K562 (cell line): ENCODE measurements around the gene SPATA24. TPM values are rescaled to one million over a fixed set of nuclear protein-coding genes. Genes with fewer than 3 reads are reported as not detected.
A peak's percentile ranks its signal among the peaks of the same experiment; 100 is the strongest.

ENCODE experiments used
- ATAC-seq: fragments of 200-7000 bp; cut with Tn5 transposase; 3 replicates; pipeline ENCODE4 v1.9.1; 2020; ENCODE audit warnings: moderate library complexity
- BruUV-seq: library from RNA; stranded (reverse); fragments of 400-500 nt; replicated peaks from 2 replicates; lab custom pipeline; 2021; lab: Mats Ljungman, UMichigan
- CTCF ChIA-PET: fragments of 300-600 bp; formaldehyde crosslinking; extraction: SDS; loops from one replicate; lab custom pipeline; 2021; ENCODE audit warnings: low intra/inter-chr PET ratio; lab: Yijun Ruan, JAX
- POLR2A ChIA-PET: fragments of 300-600, 350-650 bp; sonication (Branson Sonifier 250); formaldehyde crosslinking; extraction: SDS; loops from one replicate; lab custom pipeline; 2021; ENCODE audit warnings: antibody characterized with exemption, inconsistent platforms; lab: Yijun Ruan, JAX
- DNase-seq, 4 experiments: peaks; one replicate each; pipeline versions ENCODE4 v3.0.0 to v3.0.0-alpha.2; 2011 to 2018; ENCODE audit warnings: low spot score in 3 of 4, mixed read lengths in 3 of 4; ENCODE audit errors: extremely low read depth in 1 of 4
- FAIRE-seq: peaks from 2 replicates; lab custom pipeline; 2011; peaks lifted over from hg19 to GRCh38; lab: Jason Lieb, UNC
- H2AFZ ChIP-seq: 2 replicates; pipeline ENCODE4 v1.6.0; 2011; ENCODE audit warnings: low read depth, low read length, control low read depth, inconsistent platforms
- H3K27ac ChIP-seq: fragments of 200-600 bp; 3 replicates; pipeline ENCODE4 v1.8.0; 2011; ENCODE audit warnings: low read depth, mild to moderate bottlenecking, control low read depth, inconsistent platforms, low read length, moderate library complexity, mixed read lengths; ENCODE audit errors: extremely low read depth
- H3K27me3 ChIP-seq, 2 experiments: fragments of 300-600 bp in 1 of 2; 2 replicates in 1 of 2; 3 replicates in 1 of 2; pipeline versions ENCODE4 v1.6.0 to v1.8.0; 2011; ENCODE audit warnings: inconsistent platforms in 2 of 2, low read length in 2 of 2, mild to moderate bottlenecking in 1 of 2, mixed read lengths in 1 of 2, moderate library complexity in 1 of 2; ENCODE audit not compliant: control insufficient read depth in 2 of 2, insufficient read depth in 2 of 2
- H3K36me3 ChIP-seq: fragments of 300-600 bp; 3 replicates; pipeline ENCODE4 v1.8.0; 2011; ENCODE audit warnings: mild to moderate bottlenecking, low read length, inconsistent platforms; ENCODE audit not compliant: control insufficient read depth, insufficient read depth
- H3K4me1 ChIP-seq, 2 experiments: fragments of 200-600 bp in 1 of 2; replicated peaks in 1 of 2; 2 replicates in 1 of 2; 3 replicates in 1 of 2; pipeline versions ENCODE4 v1.5.1 to v1.8.0; 2011; ENCODE audit warnings: inconsistent platforms in 2 of 2, low read length in 2 of 2, mild to moderate bottlenecking in 1 of 2, mixed read lengths in 1 of 2, moderate library complexity in 1 of 2; ENCODE audit not compliant: control insufficient read depth in 2 of 2, insufficient read depth in 2 of 2
- H3K4me2 ChIP-seq: 2 replicates; pipeline ENCODE4 v1.6.1; 2011; ENCODE audit warnings: low read length, control low read depth, inconsistent platforms, mixed read lengths; ENCODE audit not compliant: insufficient read depth
- H3K4me3 ChIP-seq: fragments of 200-600 bp; sonication (generic), shearing (Covaris generic); 2 replicates; pipeline ENCODE4 v1.5.1; 2016; ENCODE audit warnings: control low read depth, inconsistent platforms
- H3K79me2 ChIP-seq: fragments of 200-600 bp; 3 replicates; pipeline ENCODE4 v1.8.0; 2011; ENCODE audit warnings: low read length, inconsistent platforms; ENCODE audit not compliant: control insufficient read depth, insufficient read depth
- H3K9ac ChIP-seq, 2 experiments: 2 replicates each; pipeline versions ENCODE4 v1.6.0 to v1.6.1; 2011; ENCODE audit warnings: low read depth in 2 of 2, low read length in 2 of 2, control low read depth in 1 of 2, inconsistent platforms in 1 of 2, mild to moderate bottlenecking in 1 of 2, mixed read lengths in 1 of 2; ENCODE audit not compliant: insufficient read depth in 1 of 2
- H3K9me1 ChIP-seq: one replicate; pipeline ENCODE4 v1.6.0; 2011; ENCODE audit warnings: inconsistent platforms, mild to moderate bottlenecking, low read length, moderate library complexity; ENCODE audit not compliant: control insufficient read depth, insufficient read depth
- H3K9me3 ChIP-seq: replicated peaks from 2 replicates; pipeline ENCODE4 v1.5.1; 2011; ENCODE audit warnings: low read depth, low read length, inconsistent platforms; ENCODE audit not compliant: control insufficient read depth, insufficient read depth
- H4K20me1 ChIP-seq: replicated peaks from 2 replicates; pipeline ENCODE4 v1.6.1; 2011; ENCODE audit warnings: low read length, inconsistent platforms, mixed read lengths; ENCODE audit not compliant: control insufficient read depth, insufficient read depth
- CHCHD3 ChIP-seq: fragments of 250-450 bp; sonication (Bioruptor Pico); IDR thresholded peaks from 2 replicates; pipeline ENCODE4 v2.1.2; 2022; ENCODE audit warnings: mild to moderate bottlenecking
- ZNF354B ChIP-seq: fragments of 250-450 bp; sonication (Bioruptor Pico); IDR thresholded peaks from 2 replicates; pipeline ENCODE4 v1.4.0; 2020
- WGBS: fragments of 100-300 bp; shearing (Covaris generic); methylation state at CpG from one replicate; pipeline ENCODE4 v1.1.6; 2016; ENCODE audit warnings: low coverage, mixed read lengths; ENCODE audit not compliant: insufficient coverage; ENCODE audit errors: missing lambda C conversion rate; 5-methylcytosine and 5-hydroxymethylcytosine counted together
- in situ Hi-C: fragments of 300-500 bp; cut with MboI; formaldehyde crosslinking; loops from 4 replicates; pipeline ENCODE4 v1.15.0; 2018; ENCODE audit warnings: inconsistent platforms, mixed read lengths
- intact Hi-C: fragments of 100-400 bp; cut with micrococcal nuclease; formaldehyde crosslinking; loops from 2 replicates; pipeline ENCODE4 v1.14.2; 2022
- polyA plus RNA-seq, 8 experiments: library from polyadenylated mRNA; depleted of rRNA in 4 of 8; stranded (reverse) in 5 of 8; unstranded in 3 of 8; fragments of >200 nt; fragmentation: Nextera tagmentation in 2 of 8; fragmentation: Illumina TruSeq in 1 of 8; extraction: Ambion mirVana in 2 of 8; extraction: Trizol in 1 of 8; gene quantifications; 2 replicates each; pipeline versions ENCODE4 v1.2.1 to v1.2.3, GENCODE V29; 2011 to 2014; ENCODE audit warnings: inconsistent platforms in 1 of 8, missing spikeins in 1 of 8
- total RNA-seq, 7 experiments: library from RNA; depleted of rRNA in 6 of 7; stranded (reverse); fragments of >200 nt in 6 of 7; fragmentation: Illumina TruSeq in 2 of 7; extraction: Trizol in 2 of 7; gene quantifications; 2 replicates each; pipeline versions ENCODE4 v1.2.1 to v1.2.3, GENCODE V29; 2011 to 2021; ENCODE audit warnings: low replicate concordance in 1 of 7

The SPATA24 gene
- total and polyA plus RNA-seq, 9 of the 15 experiments (the other 6 are each of a cell fraction or from before 2014, with no cell fraction given), result 4.1 to 12.6 (median 8.0) TPM

- no peaks in the 10 kb centered on the region for H4K20me1 ChIP-seq
- peaks cover under 1 to 20% of the 10 kb centered on the region in 2 experiments; a peak in 3 of 5 replicates for H3K4me1 ChIP-seq
- H3K27me3 ChIP-seq, result no peaks in the 10 kb centered on the region
- H3K9ac ChIP-seq, result peak overlapping the region in 1 of 2 experiments; percentile 55; a peak in 1 of 4 replicates
- TF ChIP-seq ZNF354B (no peak), CHCHD3 (CRISPR knock-in tag) (no peak)
- POLR2A ChIA-PET, result interaction anchor here (0.5 to 0.7 kb wide), 3 partner anchors 18 to 385 kb away, joined by 3 read pairs; no protein-coding TSS in a partner anchor
- BruUV-seq, result no TSS peak
- intact Hi-C loops, result no loop called here
- H3K79me2 ChIP-seq, result no peaks in the 10 kb centered on the region
- H3K27ac ChIP-seq, result no peak overlapping the region
- no peak overlapping the region for H3K4me2 ChIP-seq
- no peaks in the 10 kb centered on the region; the same call in none of the 2 replicates for H3K9me3 ChIP-seq
- CTCF ChIA-PET, result no interaction called here
- H3K9me1 ChIP-seq, result no peaks in the 10 kb centered on the region
- 33% methylated on average over 8 of the region's 10 CpGs for WGBS
- no peak overlapping the region for H3K4me3 ChIP-seq
- ATAC-seq (no peak), FAIRE-seq (no peak), DNase-seq (no peak)
- H3K36me3 ChIP-seq, result no peaks in the 10 kb centered on the region
- in situ Hi-C loops, result no loop called here
- no peak overlapping the region for H2AFZ ChIP-seq
Observed at GRCh38 chr5:139390639-139391569, 13.0 kb downstream of the SPATA24 start.
